GM12878 (cell line): ENCODE measurements around the gene TAOK2. TPM values are rescaled to one million over a fixed set of nuclear protein-coding genes. Genes with fewer than 3 reads are reported as not detected.

Experiments used
- ATAC-seq: fragments of 200-7000 bp; cut with Tn5 transposase; 3 replicates; pipeline ENCODE4 v1.9.1; 2020; ENCODE audit warnings: mild to moderate bottlenecking, moderate library complexity
- BruUV-seq: library from RNA; stranded (reverse); fragments of 400-500 nt; replicated peaks from 2 replicates; lab custom pipeline; 2021; lab: Mats Ljungman, UMichigan
- CTCF ChIA-PET: fragments of 300-600 bp; sonication (Branson Sonifier 250); formaldehyde crosslinking; extraction: SDS; loops from one replicate; lab custom pipeline; 2021; ENCODE audit warnings: inconsistent platforms; lab: Yijun Ruan, JAX
- POLR2A ChIA-PET: fragments of 350-600 bp; formaldehyde crosslinking; extraction: SDS; loops from one replicate; lab custom pipeline; 2021; ENCODE audit warnings: inconsistent platforms; lab: Charles Lee
- RAD21 ChIA-PET: fragments of 300-600 bp; sonication (Branson Sonifier 250); formaldehyde crosslinking; loops from one replicate; lab custom pipeline; 2023; ENCODE audit warnings: antibody characterized with exemption; ENCODE audit not compliant: unreplicated experiment; lab: Charles Lee
- SMC1A ChIA-PET: fragments of 300-600 bp; sonication (Branson Sonifier 250); formaldehyde crosslinking; loops from one replicate; lab custom pipeline; 2023; ENCODE audit not compliant: unreplicated experiment, uncharacterized antibody; lab: Charles Lee
- DNase-seq: peaks from one replicate; pipeline ENCODE4 v3.0.0-alpha.2; 2011; ENCODE audit warnings: low read depth, low spot score
- FAIRE-seq: peaks from 3 replicates; lab custom pipeline; 2011; peaks lifted over from hg19 to GRCh38; lab: Jason Lieb, UNC
- H2AFZ ChIP-seq: 2 replicates; pipeline ENCODE4 v1.6.0; 2011; ENCODE audit warnings: low read depth, low read length, control low read depth; ENCODE audit not compliant: control insufficient read depth
- H3K27ac ChIP-seq: 2 replicates; pipeline ENCODE4 v1.5.1; 2011; ENCODE audit warnings: control low read depth; ENCODE audit not compliant: control insufficient read depth, insufficient read depth
- H3K27me3 ChIP-seq, 2 experiments: replicated peaks in 1 of 2; 2 replicates each; pipeline versions ENCODE4 v1.6.0 to v1.6.1; 2011; ENCODE audit warnings: low read length in 1 of 2; ENCODE audit not compliant: control insufficient read depth in 2 of 2, insufficient read depth in 2 of 2
- H3K36me3 ChIP-seq, 2 experiments: 2 replicates each; pipeline ENCODE4 v1.5.1; 2011; ENCODE audit warnings: low read length in 1 of 2; ENCODE audit not compliant: control insufficient read depth in 2 of 2, insufficient read depth in 2 of 2
- H3K4me1 ChIP-seq: 2 replicates; pipeline ENCODE4 v1.6.1; 2011; ENCODE audit warnings: mild to moderate bottlenecking, low read length, moderate library complexity, mixed read lengths; ENCODE audit not compliant: control insufficient read depth, insufficient read depth
- H3K4me2 ChIP-seq: 2 replicates; pipeline ENCODE4 v1.6.0; 2011; ENCODE audit warnings: control low read depth; ENCODE audit not compliant: control insufficient read depth, insufficient read depth
- H3K4me3 ChIP-seq: fragments of 200-600 bp; sonication (generic); 2 replicates; pipeline ENCODE4 v1.5.1; 2016
- H3K79me2 ChIP-seq: 2 replicates; pipeline ENCODE4 v1.6.0; 2011; ENCODE audit warnings: low read length; ENCODE audit not compliant: control insufficient read depth, insufficient read depth
- H3K9ac ChIP-seq: 2 replicates; pipeline ENCODE4 v1.8.0; 2011; ENCODE audit warnings: low read length, control low read depth, mixed read lengths; ENCODE audit not compliant: control insufficient read depth, insufficient read depth
- H3K9me3 ChIP-seq: replicated peaks from 3 replicates; pipeline ENCODE4 v1.5.1; 2011; ENCODE audit warnings: mild to moderate bottlenecking, low read length; ENCODE audit not compliant: control insufficient read depth, insufficient read depth
- H4K20me1 ChIP-seq: 2 replicates; pipeline ENCODE4 v1.6.0; 2011; ENCODE audit not compliant: control insufficient read depth, insufficient read depth
- BHLHE40 ChIP-seq, 2 experiments: fragments of 450-650 bp in 1 of 2; IDR thresholded peaks; 2 replicates each; pipeline ENCODE4 v1.6.1; 2011 to 2017; ENCODE audit warnings: low read depth in 2 of 2, borderline replicate concordance in 1 of 2, improper control_type of control experiment in 1 of 2, low read length in 1 of 2, mild to moderate bottlenecking in 1 of 2
- CTCF ChIP-seq, 3 experiments: IDR thresholded peaks in 2 of 3; conservative IDR thresholded peaks in 1 of 3; 2 replicates each; pipeline ENCODE4 v1.5.1; 2011; ENCODE audit warnings: low read depth in 3 of 3, low read length in 3 of 3, mild to moderate bottlenecking in 3 of 3, control low read depth in 2 of 3, moderate library complexity in 2 of 3, inconsistent platforms in 1 of 3, mixed read lengths in 1 of 3; ENCODE audit not compliant: control insufficient read depth in 2 of 3, insufficient read depth in 1 of 3; ENCODE audit errors: extremely low read depth in 1 of 3
- MXI1 ChIP-seq: fragments of 150-350 bp; IDR thresholded peaks from 2 replicates; pipeline ENCODE4 v1.6.1; 2011; ENCODE audit warnings: low read depth, mild to moderate bottlenecking, inconsistent platforms, low read length, improper control_type of control experiment
- RAD21 ChIP-seq: IDR thresholded peaks from 2 replicates; pipeline ENCODE4 v1.6.1; 2011; ENCODE audit warnings: mild to moderate bottlenecking, low read depth, low read length, moderate library complexity; ENCODE audit not compliant: insufficient read depth
- SMAD5 ChIP-seq: IDR thresholded peaks from 2 replicates; pipeline ENCODE4 v1.6.1; 2016; ENCODE audit warnings: antibody characterized with exemption, low read depth
- SMARCA5 ChIP-seq: fragments of 450-650 bp; IDR thresholded peaks from 2 replicates; pipeline ENCODE4 v1.6.1; 2017; ENCODE audit warnings: mild to moderate bottlenecking
- SMC3 ChIP-seq: IDR thresholded peaks from 2 replicates; pipeline ENCODE4 v1.6.1; 2011; ENCODE audit warnings: low read length, improper control_type of control experiment, borderline replicate concordance
- SUZ12 ChIP-seq: fragments of 200-600 bp; sonication (generic); IDR thresholded peaks from one replicate; pipeline ENCODE4 v1.6.1; 2018; ENCODE audit warnings: antibody characterized with exemption, mild to moderate bottlenecking; ENCODE audit not compliant: unreplicated experiment
- YY1 ChIP-seq: IDR thresholded peaks from 2 replicates; pipeline ENCODE4 v1.6.1; 2011; ENCODE audit warnings: low read depth, mild to moderate bottlenecking, low read length
- WGBS: methylation state at CpG from one replicate; pipeline ENCODE4 v1.1.6; 2016; ENCODE audit warnings: low lambda C conversion rate; ENCODE audit not compliant: insufficient replicate concordance, insufficient coverage; ENCODE audit errors: missing lambda C conversion rate; 5-methylcytosine and 5-hydroxymethylcytosine counted together
- in situ Hi-C: fragments of 300-500 bp; cut with MboI; formaldehyde crosslinking; loops from 9 replicates; pipeline ENCODE4 v1.14.3; 2018; ENCODE audit warnings: mixed read lengths
- intact Hi-C: fragments of 100-400 bp; cut with micrococcal nuclease; formaldehyde crosslinking; loops from one replicate; pipeline ENCODE4 v1.14.2; 2022; ENCODE audit not compliant: unreplicated experiment
- polyA plus RNA-seq, 11 experiments: library from polyadenylated mRNA; depleted of rRNA in 4 of 11; unstranded in 6 of 11; stranded (reverse) in 5 of 11; fragments of >200 nt; fragmentation: Nextera tagmentation in 4 of 11; fragmentation: Illumina TruSeq in 1 of 11; extraction: Ambion mirVana in 4 of 11; extraction: Trizol in 1 of 11; gene quantifications; 1 replicate in 1 of 11; 2 replicates in 10 of 11; pipeline versions ENCODE4 v1.2.1 to v1.2.3, GENCODE V29; 2011 to 2016; ENCODE audit warnings: inconsistent platforms in 2 of 11, missing spikeins in 2 of 11, low read depth in 1 of 11
- total RNA-seq, 4 experiments: library from RNA; depleted of rRNA in 3 of 4; stranded (reverse); fragments of >200 nt in 3 of 4; fragmentation: Illumina TruSeq in 1 of 4; extraction: Trizol in 1 of 4; gene quantifications; 2 replicates each; pipeline versions ENCODE4 v1.2.1 to v1.2.3, GENCODE V29; 2013 to 2021

TAOK2 gene
- total and polyA plus RNA-seq, 10 of the 15 experiments (the other 5 are each of a cell fraction or from before 2014, with no cell fraction given), result 0.14 to 40.2 (median 11.6) TPM

DNA sequence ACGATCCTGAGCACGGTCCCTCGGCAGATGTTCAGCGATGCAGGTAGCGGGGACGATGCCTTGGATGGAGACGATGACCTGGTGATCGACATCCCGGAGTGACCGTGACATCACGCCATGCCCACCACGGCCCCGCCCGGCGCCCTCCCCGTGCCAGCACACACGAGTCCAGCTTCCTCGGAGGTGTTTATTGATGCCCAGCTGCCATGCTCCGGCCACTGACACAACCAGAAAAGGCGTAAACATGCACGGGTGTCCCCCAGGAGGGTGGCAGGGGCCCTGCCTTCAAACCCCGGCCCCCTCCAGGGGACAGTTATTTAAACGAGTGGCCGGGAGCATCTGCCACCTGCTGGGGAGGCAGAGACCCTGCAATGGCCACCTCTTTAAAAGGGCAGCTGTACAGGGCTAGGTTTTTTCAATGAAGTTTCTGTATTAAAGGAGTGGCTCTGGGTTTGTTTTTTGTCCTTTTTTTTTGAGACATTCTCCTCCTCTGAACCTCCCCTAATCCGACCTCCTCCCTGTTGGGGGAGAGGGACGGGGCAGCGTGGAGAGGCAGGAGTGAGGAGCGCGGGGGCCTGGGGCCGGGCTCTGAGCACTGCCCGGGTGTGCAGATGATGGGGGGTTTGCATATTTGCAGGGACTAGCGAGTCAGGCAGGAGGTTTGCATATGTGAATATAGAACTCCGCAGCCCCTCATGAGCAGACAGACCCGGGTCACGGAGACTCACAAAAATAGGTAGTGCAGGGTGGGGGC is 31.9 kb downstream of the TAOK2 start:
- H3K27me3 ChIP-seq, result peaks cover 0 to 1% of the 10 kb centered on the region in 2 experiments; a peak in 1 of 4 replicates
- BruUV-seq, result no TSS peak
- peak; percentile 85 for ATAC-seq
- no peaks in the 10 kb centered on the region for H3K4me1 ChIP-seq
- intact Hi-C loops (no loop called here), in situ Hi-C loops (loop anchor here (25.0 kb wide), 1 partner anchor 893 kb away; no protein-coding TSS in a partner anchor)
- no peaks in the 10 kb centered on the region for H3K79me2 ChIP-seq
- WGBS, result 71% methylated on average over 35 of the region's 35 CpGs
- H2AFZ ChIP-seq, result no peak overlapping the region
- no peaks in the 10 kb centered on the region for H3K9me3 ChIP-seq
- TF ChIP-seq SMC3, result peak; percentile 70
- no peak for TF ChIP-seq SMAD5
- peak; percentile 57 for TF ChIP-seq RAD21
- no peak for TF ChIP-seq MXI1
- TF ChIP-seq SMARCA5, result 0 out of 2 replicates have a peak, but pooled peaks have one; percentile 31
- no peak for TF ChIP-seq SUZ12
- peak; percentile 91 for TF ChIP-seq YY1
- TF ChIP-seq CTCF (IDR thresholded peaks at IDR 0.05 in 2 of 3, conservative IDR thresholded peaks at IDR 0.05 in 1 of 3; ENCODE audit: control insufficient read depth in 2 of 3, extremely low read depth in 1 of 3, insufficient read depth in 1 of 3, low read depth in 3 of 3, low read length in 3 of 3), result peak; percentile 67 to 80 (median 79)
- 0 out of 4 replicates have a peak, but pooled peaks of 1 of the 2 experiments have one; percentile 5 for TF ChIP-seq BHLHE40 (IDR thresholded peaks at IDR 0.05; ENCODE audit: borderline replicate concordance in 1 of 2, low read depth in 2 of 2, low read length in 1 of 2)
- ChIA-PET RAD21 (interaction anchor here (0.7 to 0.9 kb wide), 3 partner anchors 14 to 32 kb away, joined by 3 read pairs; partner anchors contain the start of gene TAOK2), SMC1A (interaction anchor here (0.7 kb wide), 1 partner anchor 33 kb away, joined by 3 read pairs; no protein-coding TSS in a partner anchor), CTCF (interaction anchor here (0.5 to 1.4 kb wide), 7 partner anchors 9 to 305 kb away, joined by 3 to 4 read pairs (median 3); partner anchors contain the start of gene C16orf92), POLR2A (no interaction called here)
- peaks cover 0 to 3% of the 10 kb centered on the region in 2 experiments; a peak in 2 of 4 replicates for H3K36me3 ChIP-seq
- no peak for FAIRE-seq
- no peak overlapping the region for H3K4me2 ChIP-seq
- H3K27ac ChIP-seq, result no peak overlapping the region
- H4K20me1 ChIP-seq, result no peaks in the 10 kb centered on the region
- no peak overlapping the region for H3K4me3 ChIP-seq
- no peak for DNase-seq
- H3K9ac ChIP-seq, result no peak overlapping the region
